SU-DHL-6 (cell line): Measurements from ENCODE around the gene STX8.

Experiments used
- EZH2phosphoT487 ChIP-seq: fragments of 200-600 bp; sonication (generic), shearing (Covaris generic); conservative IDR thresholded peaks from 2 replicates; pipeline ENCODE4 v1.6.1; 2018; ENCODE audit warnings: mild to moderate bottlenecking, antibody characterized with exemption, low read length, moderate library complexity, mixed read lengths
- TF ChIP-seq, protein P1 (sequence below): fragments of 200-600 bp; sonication (generic); IDR thresholded peaks from one replicate; pipeline ENCODE4 v1.5.1; 2017; ENCODE audit warnings: antibody characterized with exemption, mild to moderate bottlenecking, low read length, moderate library complexity; ENCODE audit not compliant: insufficient read depth, poor library complexity, severe bottlenecking

DNA sequence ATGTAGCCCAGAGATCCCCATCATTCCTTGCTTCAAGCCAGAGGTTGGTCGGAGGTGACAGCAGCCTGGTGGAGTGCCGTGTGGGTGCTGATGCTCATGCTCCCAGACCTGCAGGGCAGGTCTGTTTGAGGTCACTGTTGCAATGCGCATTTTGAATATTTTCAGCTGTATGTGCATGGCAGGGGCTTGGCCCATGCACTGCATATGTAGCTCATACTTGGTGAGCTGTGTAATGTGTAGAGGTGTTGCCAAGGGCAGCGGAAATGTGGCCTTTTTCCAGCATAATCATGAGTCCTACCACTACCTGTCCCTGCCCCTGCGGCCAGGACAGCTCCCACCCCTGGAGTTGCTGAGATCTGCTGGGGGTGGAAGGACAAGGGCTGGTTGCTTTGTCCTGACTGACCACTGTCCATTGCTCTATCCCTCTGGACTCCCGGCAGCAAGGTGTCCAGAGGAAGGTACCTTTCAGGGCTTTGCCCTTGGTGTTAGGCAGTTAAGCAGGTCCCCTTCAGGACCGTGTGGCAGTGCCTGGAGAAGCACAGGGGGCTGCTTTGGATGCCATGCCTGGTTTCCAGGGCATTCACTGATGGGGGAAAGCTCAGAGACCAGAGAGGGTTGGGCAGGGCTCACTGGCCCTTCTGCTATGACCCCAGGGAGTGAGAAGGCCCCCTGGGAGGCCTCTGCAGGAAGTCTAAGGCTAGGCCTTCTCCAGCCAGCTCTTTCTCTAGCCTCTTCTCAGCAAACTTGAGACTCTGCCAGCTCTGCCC is 339.2 kb downstream of the STX8 start:
- TF ChIP-seq, protein P1, sequence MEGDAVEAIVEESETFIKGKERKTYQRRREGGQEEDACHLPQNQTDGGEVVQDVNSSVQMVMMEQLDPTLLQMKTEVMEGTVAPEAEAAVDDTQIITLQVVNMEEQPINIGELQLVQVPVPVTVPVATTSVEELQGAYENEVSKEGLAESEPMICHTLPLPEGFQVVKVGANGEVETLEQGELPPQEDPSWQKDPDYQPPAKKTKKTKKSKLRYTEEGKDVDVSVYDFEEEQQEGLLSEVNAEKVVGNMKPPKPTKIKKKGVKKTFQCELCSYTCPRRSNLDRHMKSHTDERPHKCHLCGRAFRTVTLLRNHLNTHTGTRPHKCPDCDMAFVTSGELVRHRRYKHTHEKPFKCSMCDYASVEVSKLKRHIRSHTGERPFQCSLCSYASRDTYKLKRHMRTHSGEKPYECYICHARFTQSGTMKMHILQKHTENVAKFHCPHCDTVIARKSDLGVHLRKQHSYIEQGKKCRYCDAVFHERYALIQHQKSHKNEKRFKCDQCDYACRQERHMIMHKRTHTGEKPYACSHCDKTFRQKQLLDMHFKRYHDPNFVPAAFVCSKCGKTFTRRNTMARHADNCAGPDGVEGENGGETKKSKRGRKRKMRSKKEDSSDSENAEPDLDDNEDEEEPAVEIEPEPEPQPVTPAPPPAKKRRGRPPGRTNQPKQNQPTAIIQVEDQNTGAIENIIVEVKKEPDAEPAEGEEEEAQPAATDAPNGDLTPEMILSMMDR = no peak
- TF ChIP-seq EZH2phosphoT487 = no peak
